ENCODE results near the gene OR10A7. TPM values are rescaled to one million over a fixed set of nuclear protein-coding genes. Genes with fewer than 3 reads are reported as not detected.

The OR10A7 gene
- total and polyA plus RNA-seq, 10 of the 15 experiments (the other 5 are each of a cell fraction or from before 2014, with no cell fraction given): not detected

DNA sequence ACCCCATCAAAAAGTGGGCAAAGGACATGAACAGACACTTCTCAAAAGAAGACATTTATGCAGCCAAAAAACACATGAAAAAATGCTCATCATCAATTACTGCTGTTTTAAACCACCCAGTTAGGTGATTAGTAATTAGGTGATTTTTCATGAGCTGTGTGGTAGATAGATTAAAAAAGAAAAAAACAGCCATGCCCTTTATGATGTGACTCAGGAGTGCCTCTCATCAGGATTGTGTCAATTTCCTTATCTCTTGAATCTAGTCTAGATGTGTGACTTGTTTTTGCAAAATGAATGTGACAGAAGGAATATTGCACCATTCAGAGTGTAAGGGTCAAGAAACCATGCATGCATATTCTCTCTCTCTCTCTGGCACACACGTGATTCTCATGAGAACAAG lies 5.7 kb downstream of the OR10A7 start (continued):
- TF ChIP-seq MYC (IDR thresholded peaks at IDR 0.05; ENCODE audit: insufficient read depth, insufficient read length, insufficient replicate concordance, low read length, severe bottlenecking): no peak

DNA sequence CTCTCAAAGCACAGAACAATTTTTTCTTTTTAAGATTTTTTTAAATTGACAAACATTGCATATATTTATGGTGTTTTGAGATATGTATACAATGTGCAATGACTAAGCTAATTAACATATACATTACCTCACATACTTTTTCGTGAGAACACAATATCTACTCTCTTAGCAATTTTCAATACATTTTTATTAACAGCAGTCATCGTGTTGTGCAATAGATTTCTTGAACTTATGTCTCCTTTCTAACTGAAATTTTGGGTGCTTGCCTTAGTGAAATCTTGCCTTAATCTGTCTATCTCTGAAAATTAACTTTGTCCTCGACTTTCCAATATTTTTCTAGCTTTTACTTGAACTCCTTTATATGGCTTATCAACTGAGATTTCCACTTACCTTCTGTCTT lies 6.8 kb downstream of the OR10A7 start:
- H3K4me2 ChIP-seq (ENCODE audit: control insufficient read depth, insufficient read depth): no peak overlapping the region
- DNase-seq (ENCODE audit: low read depth, low spot score) (no peak), FAIRE-seq (no peak), ATAC-seq (no peak)
- no TSS peak for BruUV-seq (replicated peaks)
- H3K9ac ChIP-seq (ENCODE audit: control insufficient read depth, insufficient read depth, low read length): no peak overlapping the region
- H3K27ac ChIP-seq (ENCODE audit: control insufficient read depth, insufficient read depth): no peak overlapping the region
- in situ Hi-C loops (cut with MboI) (no loop called here), intact Hi-C loops (cut with micrococcal nuclease; ENCODE audit: unreplicated experiment) (no loop called here)
- no peaks in the 10 kb centered on the region for H3K79me2 ChIP-seq (ENCODE audit: control insufficient read depth, insufficient read depth, low read length)
- no peaks in the 10 kb centered on the region for H3K27me3 ChIP-seq (replicated peaks in 1 of 2; ENCODE audit: control insufficient read depth in 2 of 2, insufficient read depth in 2 of 2, low read length in 1 of 2)
- H3K9me3 ChIP-seq (replicated peaks; ENCODE audit: control insufficient read depth, insufficient read depth, low read length): no peaks in the 10 kb centered on the region
- no peaks in the 10 kb centered on the region for H3K36me3 ChIP-seq (ENCODE audit: control insufficient read depth in 2 of 2, insufficient read depth in 2 of 2, low read length in 1 of 2)
- H2AFZ ChIP-seq (ENCODE audit: control insufficient read depth, low read depth, low read length): no peak overlapping the region
- H3K4me1 ChIP-seq (ENCODE audit: control insufficient read depth, insufficient read depth, low read length): no peaks in the 10 kb centered on the region
- no peaks in the 10 kb centered on the region for H4K20me1 ChIP-seq (ENCODE audit: control insufficient read depth, insufficient read depth)
- CTCF ChIA-PET: no interaction called here
- POLR2A ChIA-PET: no interaction called here
- TF ChIP-seq, protein P1, sequence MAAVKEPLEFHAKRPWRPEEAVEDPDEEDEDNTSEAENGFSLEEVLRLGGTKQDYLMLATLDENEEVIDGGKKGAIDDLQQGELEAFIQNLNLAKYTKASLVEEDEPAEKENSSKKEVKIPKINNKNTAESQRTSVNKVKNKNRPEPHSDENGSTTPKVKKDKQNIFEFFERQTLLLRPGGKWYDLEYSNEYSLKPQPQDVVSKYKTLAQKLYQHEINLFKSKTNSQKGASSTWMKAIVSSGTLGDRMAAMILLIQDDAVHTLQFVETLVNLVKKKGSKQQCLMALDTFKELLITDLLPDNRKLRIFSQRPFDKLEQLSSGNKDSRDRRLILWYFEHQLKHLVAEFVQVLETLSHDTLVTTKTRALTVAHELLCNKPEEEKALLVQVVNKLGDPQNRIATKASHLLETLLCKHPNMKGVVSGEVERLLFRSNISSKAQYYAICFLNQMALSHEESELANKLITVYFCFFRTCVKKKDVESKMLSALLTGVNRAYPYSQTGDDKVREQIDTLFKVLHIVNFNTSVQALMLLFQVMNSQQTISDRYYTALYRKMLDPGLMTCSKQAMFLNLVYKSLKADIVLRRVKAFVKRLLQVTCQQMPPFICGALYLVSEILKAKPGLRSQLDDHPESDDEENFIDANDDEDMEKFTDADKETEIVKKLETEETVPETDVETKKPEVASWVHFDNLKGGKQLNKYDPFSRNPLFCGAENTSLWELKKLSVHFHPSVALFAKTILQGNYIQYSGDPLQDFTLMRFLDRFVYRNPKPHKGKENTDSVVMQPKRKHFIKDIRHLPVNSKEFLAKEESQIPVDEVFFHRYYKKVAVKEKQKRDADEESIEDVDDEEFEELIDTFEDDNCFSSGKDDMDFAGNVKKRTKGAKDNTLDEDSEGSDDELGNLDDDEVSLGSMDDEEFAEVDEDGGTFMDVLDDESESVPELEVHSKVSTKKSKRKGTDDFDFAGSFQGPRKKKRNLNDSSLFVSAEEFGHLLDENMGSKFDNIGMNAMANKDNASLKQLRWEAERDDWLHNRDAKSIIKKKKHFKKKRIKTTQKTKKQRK (IDR thresholded peaks at IDR 0.05; ENCODE audit: low read depth, low read length): no peak
- no peak for TF ChIP-seq FOS (IDR thresholded peaks at IDR 0.05; ENCODE audit: borderline replicate concordance, extremely low read depth, insufficient read length)
- no peak for TF ChIP-seq YBX1 (IDR thresholded peaks at IDR 0.05)
- TF ChIP-seq, protein P2, sequence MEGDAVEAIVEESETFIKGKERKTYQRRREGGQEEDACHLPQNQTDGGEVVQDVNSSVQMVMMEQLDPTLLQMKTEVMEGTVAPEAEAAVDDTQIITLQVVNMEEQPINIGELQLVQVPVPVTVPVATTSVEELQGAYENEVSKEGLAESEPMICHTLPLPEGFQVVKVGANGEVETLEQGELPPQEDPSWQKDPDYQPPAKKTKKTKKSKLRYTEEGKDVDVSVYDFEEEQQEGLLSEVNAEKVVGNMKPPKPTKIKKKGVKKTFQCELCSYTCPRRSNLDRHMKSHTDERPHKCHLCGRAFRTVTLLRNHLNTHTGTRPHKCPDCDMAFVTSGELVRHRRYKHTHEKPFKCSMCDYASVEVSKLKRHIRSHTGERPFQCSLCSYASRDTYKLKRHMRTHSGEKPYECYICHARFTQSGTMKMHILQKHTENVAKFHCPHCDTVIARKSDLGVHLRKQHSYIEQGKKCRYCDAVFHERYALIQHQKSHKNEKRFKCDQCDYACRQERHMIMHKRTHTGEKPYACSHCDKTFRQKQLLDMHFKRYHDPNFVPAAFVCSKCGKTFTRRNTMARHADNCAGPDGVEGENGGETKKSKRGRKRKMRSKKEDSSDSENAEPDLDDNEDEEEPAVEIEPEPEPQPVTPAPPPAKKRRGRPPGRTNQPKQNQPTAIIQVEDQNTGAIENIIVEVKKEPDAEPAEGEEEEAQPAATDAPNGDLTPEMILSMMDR (IDR thresholded peaks at IDR 0.05 in 2 of 3, conservative IDR thresholded peaks at IDR 0.05 in 1 of 3; ENCODE audit: control insufficient read depth in 2 of 3, extremely low read depth in 1 of 3, insufficient read depth in 1 of 3, low read depth in 3 of 3, low read length in 3 of 3): no peak
- no peak for TF ChIP-seq ZNF24 (IDR thresholded peaks at IDR 0.05)
- TF ChIP-seq SPI1 (IDR thresholded peaks at IDR 0.05; ENCODE audit: borderline replicate concordance, insufficient read depth, low read depth, low read length): no peak
- TF ChIP-seq SMC3 (IDR thresholded peaks at IDR 0.05; ENCODE audit: borderline replicate concordance, low read length): no peak
- TF ChIP-seq, protein P3, sequence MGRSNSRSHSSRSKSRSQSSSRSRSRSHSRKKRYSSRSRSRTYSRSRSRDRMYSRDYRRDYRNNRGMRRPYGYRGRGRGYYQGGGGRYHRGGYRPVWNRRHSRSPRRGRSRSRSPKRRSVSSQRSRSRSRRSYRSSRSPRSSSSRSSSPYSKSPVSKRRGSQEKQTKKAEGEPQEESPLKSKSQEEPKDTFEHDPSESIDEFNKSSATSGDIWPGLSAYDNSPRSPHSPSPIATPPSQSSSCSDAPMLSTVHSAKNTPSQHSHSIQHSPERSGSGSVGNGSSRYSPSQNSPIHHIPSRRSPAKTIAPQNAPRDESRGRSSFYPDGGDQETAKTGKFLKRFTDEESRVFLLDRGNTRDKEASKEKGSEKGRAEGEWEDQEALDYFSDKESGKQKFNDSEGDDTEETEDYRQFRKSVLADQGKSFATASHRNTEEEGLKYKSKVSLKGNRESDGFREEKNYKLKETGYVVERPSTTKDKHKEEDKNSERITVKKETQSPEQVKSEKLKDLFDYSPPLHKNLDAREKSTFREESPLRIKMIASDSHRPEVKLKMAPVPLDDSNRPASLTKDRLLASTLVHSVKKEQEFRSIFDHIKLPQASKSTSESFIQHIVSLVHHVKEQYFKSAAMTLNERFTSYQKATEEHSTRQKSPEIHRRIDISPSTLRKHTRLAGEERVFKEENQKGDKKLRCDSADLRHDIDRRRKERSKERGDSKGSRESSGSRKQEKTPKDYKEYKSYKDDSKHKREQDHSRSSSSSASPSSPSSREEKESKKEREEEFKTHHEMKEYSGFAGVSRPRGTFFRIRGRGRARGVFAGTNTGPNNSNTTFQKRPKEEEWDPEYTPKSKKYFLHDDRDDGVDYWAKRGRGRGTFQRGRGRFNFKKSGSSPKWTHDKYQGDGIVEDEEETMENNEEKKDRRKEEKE (IDR thresholded peaks at IDR 0.05): no peak
- no peak for TF ChIP-seq NBN (IDR thresholded peaks at IDR 0.05)
- TF ChIP-seq STAT3 (IDR thresholded peaks at IDR 0.05; ENCODE audit: low read depth, low read length): no peak
- no peak for TF ChIP-seq TARDBP (IDR thresholded peaks at IDR 0.05; ENCODE audit: borderline replicate concordance)
- RAD21 ChIA-PET (ENCODE audit: unreplicated experiment): no interaction called here
- SMC1A ChIA-PET (ENCODE audit: uncharacterized antibody, unreplicated experiment): no interaction called here
- H3K4me3 ChIP-seq: no peak overlapping the region
- WGBS (ENCODE audit: insufficient coverage, insufficient replicate concordance, low lambda C conversion rate, missing lambda C conversion rate): 1% methylated on average over 3 of the region's 3 CpGs
